HCT116 (cell line): ENCODE data around the gene SNORC. TPM values are rescaled to one million over a fixed set of nuclear protein-coding genes. Genes with fewer than 3 reads are reported as not detected.

ENCODE experiments used
- ATAC-seq: fragments of 200-7000 bp; cut with Tn5 transposase; 2 replicates; pipeline ENCODE4 v1.9.1; 2020; ENCODE audit warnings: mild to moderate bottlenecking, moderate library complexity
- BruUV-seq: library from RNA; stranded (reverse); fragments of 400-500 nt; replicated peaks from 2 replicates; lab custom pipeline; 2021; lab: Mats Ljungman, UMichigan
- CTCF ChIA-PET: fragments of 300-600 bp; sonication (Branson Sonifier 250); formaldehyde crosslinking; loops from one replicate; lab custom pipeline; 2021; ENCODE audit warnings: antibody characterized with exemption; lab: Charles Lee
- POLR2A ChIA-PET: fragments of 300-600, 350-600 bp; sonication (Branson Sonifier 250); formaldehyde crosslinking; loops from one replicate; lab custom pipeline; 2021; ENCODE audit warnings: antibody characterized with exemption; lab: Charles Lee
- RAD21 ChIA-PET, 2 experiments: fragments of 300-600 bp; sonication (Branson Sonifier 250); formaldehyde crosslinking; loops; one replicate each; lab custom pipeline; 2023; ENCODE audit warnings: low total read pairs in 2 of 2; ENCODE audit not compliant: uncharacterized antibody in 2 of 2, unreplicated experiment in 2 of 2, low non-redundant PET in 1 of 2; lab: Charles Lee
- DNase-seq: peaks from one replicate; pipeline ENCODE4 v3.0.0-alpha.2; 2010; ENCODE audit warnings: low read depth, low spot score
- H2AFZ ChIP-seq: fragments of 200-600 bp; shearing (Covaris generic), sonication (generic); 2 replicates; pipeline ENCODE4 v1.6.1; 2017; ENCODE audit warnings: low read depth, mixed run types, mixed read lengths, antibody characterized with exemption, low read length; ENCODE audit not compliant: poor library complexity, severe bottlenecking
- H3K27ac ChIP-seq: 2 replicates; pipeline ENCODE4 v1.5.1; 2012; ENCODE audit warnings: low read depth, low read length
- H3K27me3 ChIP-seq: fragments of 200-600 bp; sonication (generic); 2 replicates; pipeline ENCODE4 v1.6.1; 2016; ENCODE audit warnings: mixed run types, low read length, mixed read lengths; ENCODE audit not compliant: insufficient read depth
- H3K36me3 ChIP-seq, 2 experiments: fragments of 200-500 bp in 1 of 2; fragments of 200-600 bp in 1 of 2; sonication (Bioruptor generic) in 1 of 2; sonication (generic) in 1 of 2; 2 replicates each; pipeline versions ENCODE4 v1.5.1 to v1.6.1; 2014 to 2016; ENCODE audit warnings: low read length in 2 of 2, inconsistent platforms in 1 of 2, mixed read lengths in 1 of 2, mixed run types in 1 of 2; ENCODE audit not compliant: insufficient read depth in 2 of 2, control insufficient read depth in 1 of 2
- H3K4me1 ChIP-seq, 2 experiments: fragments of 200-600 bp in 1 of 2; sonication (generic) in 1 of 2; 2 replicates each; pipeline versions ENCODE4 v1.5.1 to v1.6.1; 2012 to 2017; ENCODE audit warnings: low read length in 2 of 2, inconsistent platforms in 1 of 2, mild to moderate bottlenecking in 1 of 2, mixed read lengths in 1 of 2, mixed run types in 1 of 2, moderate library complexity in 1 of 2; ENCODE audit not compliant: insufficient read depth in 2 of 2, control insufficient read depth in 1 of 2
- H3K4me2 ChIP-seq: fragments of 200-600 bp; sonication (generic); 2 replicates; pipeline ENCODE4 v1.6.1; 2017; ENCODE audit warnings: mixed run types, low read length, mixed read lengths
- H3K4me3 ChIP-seq, 2 experiments: fragments of 200-600 bp in 1 of 2; sonication (generic) in 1 of 2; replicated peaks in 1 of 2; 2 replicates each; pipeline ENCODE4 v1.5.1; 2011 to 2016; ENCODE audit warnings: low read length in 2 of 2, control low read depth in 1 of 2, low read depth in 1 of 2, mild to moderate bottlenecking in 1 of 2, mixed read lengths in 1 of 2, mixed run types in 1 of 2
- H3K79me2 ChIP-seq: fragments of 200-600 bp; sonication (generic); 2 replicates; pipeline ENCODE4 v1.6.1; 2017; ENCODE audit warnings: mild to moderate bottlenecking, mixed run types, low read length, moderate library complexity, mixed read lengths; ENCODE audit not compliant: insufficient read depth
- H3K9ac ChIP-seq: fragments of 200-600 bp; sonication (generic); 2 replicates; pipeline ENCODE4 v1.6.1; 2016; ENCODE audit warnings: low read length, mixed read lengths
- H3K9me2 ChIP-seq: fragments of 200-600 bp; sonication (generic), shearing (Covaris generic); 2 replicates; pipeline ENCODE4 v1.6.1; 2017; ENCODE audit warnings: mixed run types, mild to moderate bottlenecking, moderate library complexity; ENCODE audit not compliant: insufficient read depth
- H3K9me3 ChIP-seq, 2 experiments: fragments of 200-500 bp in 1 of 2; fragments of 200-600 bp in 1 of 2; sonication (Bioruptor generic) in 1 of 2; sonication (generic) in 1 of 2; 2 replicates each; pipeline ENCODE4 v1.6.1; 2014 to 2017; ENCODE audit warnings: low read length in 2 of 2, mixed read lengths in 2 of 2, inconsistent platforms in 1 of 2, low read depth in 1 of 2, mild to moderate bottlenecking in 1 of 2, mixed run types in 1 of 2, moderate library complexity in 1 of 2; ENCODE audit not compliant: control insufficient read depth in 1 of 2, insufficient read depth in 1 of 2
- H4K20me1 ChIP-seq: fragments of 200-600 bp; sonication (generic), shearing (Covaris generic); 2 replicates; pipeline ENCODE4 v1.6.1; 2017; ENCODE audit warnings: mixed run types, mild to moderate bottlenecking, moderate library complexity; ENCODE audit not compliant: insufficient read depth
- CBX3 ChIP-seq: IDR thresholded peaks from 2 replicates; pipeline ENCODE4 v1.6.1; 2012; ENCODE audit warnings: low read depth
- ELF1 ChIP-seq: IDR thresholded peaks from 2 replicates; pipeline ENCODE4 v1.6.1; 2012; ENCODE audit warnings: low read depth, borderline replicate concordance
- EZH2phosphoT487 ChIP-seq: fragments of 200-600 bp; IDR thresholded peaks from 2 replicates; pipeline ENCODE4 v1.6.1; 2018; ENCODE audit warnings: antibody characterized with exemption, borderline replicate concordance
- FOSL1 ChIP-seq: IDR thresholded peaks from 2 replicates; pipeline ENCODE4 v1.6.1; 2012; ENCODE audit warnings: low read depth
- JUND ChIP-seq: IDR thresholded peaks from 2 replicates; pipeline ENCODE4 v1.6.1; 2012
- POLR2AphosphoS5 ChIP-seq: IDR thresholded peaks from 2 replicates; pipeline ENCODE4 v1.6.1; 2011; ENCODE audit warnings: mild to moderate bottlenecking, low read depth, low read length, moderate library complexity
- RAD21 ChIP-seq: IDR thresholded peaks from 2 replicates; pipeline ENCODE4 v1.6.1; 2012; ENCODE audit warnings: low read depth, mild to moderate bottlenecking
- SIN3A ChIP-seq: IDR thresholded peaks from 2 replicates; pipeline ENCODE4 v1.6.1; 2012; ENCODE audit warnings: low read depth
- SP1 ChIP-seq: IDR thresholded peaks from 2 replicates; pipeline ENCODE4 v1.6.1; 2012; ENCODE audit warnings: low read depth
- TCF7L2 ChIP-seq: IDR thresholded peaks from 2 replicates; pipeline ENCODE4 v1.7.0; 2011; ENCODE audit warnings: borderline replicate concordance, inconsistent platforms; ENCODE audit not compliant: insufficient read depth, insufficient read length; ENCODE audit errors: extremely low read depth
- YY1 ChIP-seq: IDR thresholded peaks from 2 replicates; pipeline ENCODE4 v1.6.1; 2011; ENCODE audit warnings: low read length, low read depth, moderate library complexity, mild to moderate bottlenecking; ENCODE audit not compliant: insufficient replicate concordance; ENCODE audit errors: extremely low read depth
- ZFX ChIP-seq: fragments of 450-650 bp; IDR thresholded peaks from 2 replicates; pipeline ENCODE4 v1.6.1; 2017
- ZNF274 ChIP-seq: fragments of 200-500 bp; sonication (Bioruptor generic); IDR thresholded peaks from 2 replicates; pipeline ENCODE4 v1.6.1; 2014; ENCODE audit warnings: mild to moderate bottlenecking, low read depth, low read length, inconsistent platforms
- intact Hi-C: fragments of 100-400 bp; cut with micrococcal nuclease; formaldehyde crosslinking; loops from 2 replicates; pipeline ENCODE4 v1.10.0; 2022
- total RNA-seq: library from RNA; stranded (reverse); gene quantifications from one replicate; pipeline ENCODE4 v1.2.1, GENCODE V29; 2021; ENCODE audit not compliant: unreplicated experiment
- TF ChIP-seq, protein P1 (sequence below): IDR thresholded peaks from 2 replicates; pipeline ENCODE4 v1.6.1; 2011; ENCODE audit warnings: mild to moderate bottlenecking, low read length, moderate library complexity; ENCODE audit not compliant: insufficient replicate concordance; ENCODE audit errors: extremely low read depth
- TF ChIP-seq, protein P2 (sequence below): IDR thresholded peaks from 2 replicates; pipeline ENCODE4 v1.6.1; 2012

Gene SNORC
- total RNA-seq, 1 experiment from 2014 or later = 14.0 TPM

DNA sequence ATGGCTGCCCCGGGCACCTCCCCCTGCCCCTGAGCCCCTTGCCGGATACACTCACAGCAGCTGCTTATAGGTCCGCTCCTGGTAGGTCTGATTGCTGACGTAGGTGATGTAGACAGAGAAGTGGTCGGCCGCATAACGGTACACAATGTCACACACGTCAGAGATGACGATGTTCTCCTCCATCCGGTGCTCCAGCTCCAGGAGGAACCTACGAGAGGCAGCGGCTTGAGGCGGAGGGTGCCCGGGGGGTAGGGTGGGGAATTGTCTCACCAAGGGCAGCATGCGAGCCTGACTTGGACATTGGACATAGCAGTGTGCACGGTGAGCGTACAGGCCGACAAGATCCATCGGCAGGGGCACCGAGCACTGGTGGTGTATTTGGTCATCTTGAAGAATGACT, 22.8 kb downstream of the SNORC start:
- H3K36me3 ChIP-seq = no peaks in the 10 kb centered on the region
- no TSS peak for BruUV-seq
- H3K27me3 ChIP-seq = no peaks in the 10 kb centered on the region

DNA sequence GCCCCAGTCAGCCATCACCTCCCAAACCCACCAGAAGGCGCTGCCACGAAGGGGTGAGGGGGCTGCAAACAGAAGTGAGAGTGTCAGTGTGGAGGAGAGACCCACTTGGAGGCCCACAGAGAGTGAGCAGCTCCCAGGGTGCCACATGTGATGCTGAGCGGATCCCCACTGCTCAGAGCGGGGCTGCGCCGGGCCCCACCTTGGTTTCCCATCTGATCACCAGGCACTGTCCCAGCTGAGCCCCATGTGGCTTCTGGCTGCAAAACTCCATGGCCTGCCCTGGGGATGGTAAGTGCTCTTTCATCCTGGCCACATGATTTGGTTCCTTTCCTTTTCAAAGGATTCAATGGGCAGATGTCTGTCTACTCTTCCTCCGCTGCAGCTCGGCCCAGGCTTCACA, 23.8 kb downstream of the SNORC start:
- H3K79me2 ChIP-seq = no peaks in the 10 kb centered on the region
- DNase-seq (no peak), ATAC-seq (no peak)
- H2AFZ ChIP-seq = no peak overlapping the region
- H3K36me3 ChIP-seq = no peaks in the 10 kb centered on the region
- ChIA-PET CTCF (no interaction called here), POLR2A (no interaction called here), RAD21 (no interaction called here)
- no peak overlapping the region for H3K4me2 ChIP-seq
- H3K27me3 ChIP-seq = no peaks in the 10 kb centered on the region
- H4K20me1 ChIP-seq = no peaks in the 10 kb centered on the region
- H3K4me3 ChIP-seq = no peak overlapping the region
- H3K9me2 ChIP-seq = no peaks in the 10 kb centered on the region
- H3K27ac ChIP-seq = no peak overlapping the region
- intact Hi-C loops = loop anchor here (5.0 kb wide), 1 partner anchor 93 kb away; no protein-coding TSS in a partner anchor
- BruUV-seq = no TSS peak
- H3K9ac ChIP-seq = no peak overlapping the region
- no peaks in the 10 kb centered on the region for H3K9me3 ChIP-seq
- peaks cover 15 to 39% of the 10 kb centered on the region in 2 experiments for H3K4me1 ChIP-seq
- TF ChIP-seq ELF1 (no peak), RAD21 (no peak), POLR2AphosphoS5 (no peak), SP1 (no peak), EZH2phosphoT487 (no peak), SIN3A (no peak), CBX3 (no peak), YY1 (no peak), JUND (no peak), ZNF274 (no peak), TCF7L2 (no peak), ZFX (no peak), FOSL1 (no peak)
- TF ChIP-seq, protein P1, sequence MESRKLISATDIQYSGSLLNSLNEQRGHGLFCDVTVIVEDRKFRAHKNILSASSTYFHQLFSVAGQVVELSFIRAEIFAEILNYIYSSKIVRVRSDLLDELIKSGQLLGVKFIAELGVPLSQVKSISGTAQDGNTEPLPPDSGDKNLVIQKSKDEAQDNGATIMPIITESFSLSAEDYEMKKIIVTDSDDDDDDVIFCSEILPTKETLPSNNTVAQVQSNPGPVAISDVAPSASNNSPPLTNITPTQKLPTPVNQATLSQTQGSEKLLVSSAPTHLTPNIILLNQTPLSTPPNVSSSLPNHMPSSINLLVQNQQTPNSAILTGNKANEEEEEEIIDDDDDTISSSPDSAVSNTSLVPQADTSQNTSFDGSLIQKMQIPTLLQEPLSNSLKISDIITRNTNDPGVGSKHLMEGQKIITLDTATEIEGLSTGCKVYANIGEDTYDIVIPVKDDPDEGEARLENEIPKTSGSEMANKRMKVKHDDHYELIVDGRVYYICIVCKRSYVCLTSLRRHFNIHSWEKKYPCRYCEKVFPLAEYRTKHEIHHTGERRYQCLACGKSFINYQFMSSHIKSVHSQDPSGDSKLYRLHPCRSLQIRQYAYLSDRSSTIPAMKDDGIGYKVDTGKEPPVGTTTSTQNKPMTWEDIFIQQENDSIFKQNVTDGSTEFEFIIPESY = no peak
- TF ChIP-seq, protein P2, sequence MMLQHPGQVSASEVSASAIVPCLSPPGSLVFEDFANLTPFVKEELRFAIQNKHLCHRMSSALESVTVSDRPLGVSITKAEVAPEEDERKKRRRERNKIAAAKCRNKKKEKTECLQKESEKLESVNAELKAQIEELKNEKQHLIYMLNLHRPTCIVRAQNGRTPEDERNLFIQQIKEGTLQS = no peak

More for the DNA sequence above, 22.8 kb downstream of the SNORC start:
- CTCF ChIA-PET = no interaction called here
- H3K9me3 ChIP-seq = no peaks in the 10 kb centered on the region
- no peak overlapping the region for H3K27ac ChIP-seq
- H4K20me1 ChIP-seq = no peaks in the 10 kb centered on the region
- H2AFZ ChIP-seq = no peak overlapping the region
- H3K9me2 ChIP-seq = no peaks in the 10 kb centered on the region
- intact Hi-C loops = loop anchor here (5.0 kb wide), 1 partner anchor 94 kb away; no protein-coding TSS in a partner anchor
- no peak overlapping the region for H3K4me2 ChIP-seq
- RAD21 ChIA-PET = no interaction called here
- H3K9ac ChIP-seq = no peak overlapping the region
- H3K79me2 ChIP-seq = no peaks in the 10 kb centered on the region
- DNase-seq (no peak), ATAC-seq (no peak)
- H3K4me3 ChIP-seq = no peak overlapping the region
- peaks cover 15 to 39% of the 10 kb centered on the region in 2 experiments for H3K4me1 ChIP-seq
- POLR2A ChIA-PET = interaction anchor here (1.2 kb wide), 1 partner anchor 9 kb away, joined by 5 read pairs; no protein-coding TSS in a partner anchor
- TF ChIP-seq JUND (no peak), RAD21 (no peak)
- TF ChIP-seq, protein P1 = no peak
